Measurements from ENCODE around the gene FLYWCH1. TPM values are rescaled to one million over a fixed set of nuclear protein-coding genes. Genes with fewer than 3 reads are reported as not detected.

Gene FLYWCH1
- 133 and 149 TPM in 2 replicates for total RNA-seq (2014; rRNA removed; shearing (Covaris generic); ENCODE audit: low replicate concordance)

- DNase-seq (ENCODE audit: low read depth) = peak; percentile 97
- in situ Hi-C loops (cut with HindIII; ENCODE audit: low pct_unique_long_range_greater_than_20kb, low sequenced_read_pairs) = no loop called here
These were observed at the start of gene FLYWCH1 for GRCh38 chr16:2911638-2912329. Gene FLYWCH1, plus strand, starts transcription at chr16:2911931. Its CDS starts 17,755 bp downstream, at chr16:2929686.

- in situ Hi-C loops (cut with HindIII; ENCODE audit: low pct_unique_long_range_greater_than_20kb, low sequenced_read_pairs) = no loop called here
- DNase-seq (ENCODE audit: low read depth) = no peak
These were observed 46.1 kb upstream of the FLYWCH1 start for GRCh38 chr16:2865651-2866050.

- in situ Hi-C loops (cut with HindIII; ENCODE audit: low pct_unique_long_range_greater_than_20kb, low sequenced_read_pairs) = no loop called here
- DNase-seq (ENCODE audit: low read depth) = no peak
These were observed 45.3 kb upstream of the FLYWCH1 start for GRCh38 chr16:2866431-2866830.

DNA sequence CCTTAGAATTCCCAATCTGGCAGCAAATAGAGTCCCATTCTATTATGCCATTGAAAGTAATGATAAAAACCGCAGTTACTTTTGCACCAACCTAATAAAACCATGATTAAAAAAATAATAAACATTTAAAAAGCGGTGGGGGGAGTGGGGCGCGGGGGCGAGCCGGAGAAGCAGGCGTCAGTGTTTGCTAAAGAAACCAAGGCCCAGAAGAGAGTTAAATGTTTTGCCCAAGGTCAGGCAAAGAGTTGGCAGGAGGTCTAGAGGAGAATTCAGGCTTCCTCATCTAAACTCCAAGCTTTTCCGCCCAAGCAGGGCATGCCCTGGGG is 44.1 kb upstream of the FLYWCH1 start:
- no peak for DNase-seq (ENCODE audit: low read depth)
- in situ Hi-C loops (cut with HindIII; ENCODE audit: low pct_unique_long_range_greater_than_20kb, low sequenced_read_pairs) = no loop called here

GRCh38 chr16:2867987-2868789 is 43.5 kb upstream of the FLYWCH1 start:
- DNase-seq (ENCODE audit: low read depth) = peak; percentile 98
- in situ Hi-C loops (cut with HindIII; ENCODE audit: low pct_unique_long_range_greater_than_20kb, low sequenced_read_pairs) = no loop called here

DNA sequence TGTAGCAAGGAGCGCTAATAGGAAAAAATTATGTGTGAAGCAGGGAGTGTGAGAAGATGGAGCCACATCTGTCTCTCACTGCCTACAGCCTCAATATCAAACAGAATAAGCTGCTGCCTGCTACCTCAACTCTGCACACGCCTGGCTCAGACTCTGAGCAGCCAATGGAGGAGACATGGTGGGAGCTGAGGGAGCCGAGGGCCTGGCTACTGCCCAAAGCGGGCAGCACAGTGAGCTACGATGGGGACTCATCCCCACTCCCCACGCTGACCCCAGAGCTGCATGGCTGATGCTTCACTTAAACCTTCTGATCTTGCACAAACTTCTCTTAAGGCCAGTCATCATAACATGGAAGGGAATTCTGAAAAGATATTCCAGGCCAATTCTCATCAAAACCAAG is 39.8 kb upstream of the FLYWCH1 start:
- DNase-seq (ENCODE audit: low read depth) = no peak
- in situ Hi-C loops (cut with HindIII; ENCODE audit: low pct_unique_long_range_greater_than_20kb, low sequenced_read_pairs) = no loop called here

- in situ Hi-C loops (cut with HindIII; ENCODE audit: low pct_unique_long_range_greater_than_20kb, low sequenced_read_pairs) = no loop called here
- DNase-seq (ENCODE audit: low read depth) = no peak
These were observed 37.5 kb upstream of the FLYWCH1 start for GRCh38 chr16:2874032-2874911.

DNA sequence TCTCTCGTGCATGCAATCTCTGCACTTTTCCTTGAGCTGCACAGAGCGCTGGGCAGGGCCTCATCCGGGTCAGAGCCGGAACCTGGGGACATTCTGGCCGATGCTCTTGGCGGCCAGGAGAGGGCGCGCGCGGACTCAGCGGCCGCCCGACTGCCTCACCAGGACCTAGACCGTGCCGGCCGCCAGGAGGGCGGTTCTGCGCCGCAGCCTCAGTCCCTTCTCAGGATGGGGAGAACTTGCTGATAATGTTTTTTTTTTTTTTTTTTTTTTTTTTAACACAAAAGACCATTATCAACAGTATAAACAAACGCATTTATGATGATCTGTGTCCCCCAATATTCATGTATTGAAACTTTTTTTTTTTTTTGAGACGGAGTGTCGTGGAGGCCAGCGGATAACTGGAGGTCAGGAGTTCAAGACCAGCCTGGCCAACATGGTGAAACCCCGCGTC is 36.8 kb upstream of the FLYWCH1 start:
- peak; percentile 79 for DNase-seq (ENCODE audit: low read depth)
- in situ Hi-C loops (cut with HindIII; ENCODE audit: low pct_unique_long_range_greater_than_20kb, low sequenced_read_pairs) = no loop called here

DNA sequence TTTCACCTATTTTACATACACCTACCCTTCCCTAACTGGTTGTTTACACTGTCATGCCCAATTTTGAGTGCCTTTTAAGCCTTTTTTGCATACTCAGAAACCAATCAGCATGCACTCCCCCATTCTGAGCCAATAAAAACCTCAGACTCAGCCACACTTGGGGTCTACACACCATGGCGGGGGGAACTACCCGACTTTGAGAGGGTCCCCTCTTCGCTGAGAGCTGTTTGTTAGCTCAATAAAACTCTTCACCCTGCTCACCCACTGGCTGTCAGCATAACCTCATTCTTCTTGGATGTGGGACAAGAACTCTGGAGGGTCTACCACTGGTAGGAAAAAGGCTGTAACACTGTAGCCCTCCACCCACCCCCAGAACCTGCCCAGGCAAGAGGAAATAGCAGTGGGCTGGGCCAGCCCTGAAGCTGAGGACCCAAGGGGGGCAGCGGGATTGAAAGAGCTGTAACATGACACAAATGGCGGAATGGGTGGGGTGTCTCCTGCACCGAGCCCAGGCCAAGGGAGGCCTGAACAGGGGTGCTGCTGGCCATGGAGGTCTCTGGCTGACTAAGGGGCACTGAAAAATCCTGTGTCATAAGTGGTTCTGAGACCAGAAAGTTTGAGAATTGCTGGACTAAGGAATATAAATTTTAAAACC is 31.8 kb upstream of the FLYWCH1 start:
- in situ Hi-C loops (cut with HindIII; ENCODE audit: low pct_unique_long_range_greater_than_20kb, low sequenced_read_pairs) = no loop called here
- DNase-seq (ENCODE audit: low read depth) = peak; percentile 29

- in situ Hi-C loops (cut with HindIII; ENCODE audit: low pct_unique_long_range_greater_than_20kb, low sequenced_read_pairs) = no loop called here
- DNase-seq (ENCODE audit: low read depth) = peak; percentile 30
These were observed 29.7 kb upstream of the FLYWCH1 start for GRCh38 chr16:2881783-2882649.

DNA sequence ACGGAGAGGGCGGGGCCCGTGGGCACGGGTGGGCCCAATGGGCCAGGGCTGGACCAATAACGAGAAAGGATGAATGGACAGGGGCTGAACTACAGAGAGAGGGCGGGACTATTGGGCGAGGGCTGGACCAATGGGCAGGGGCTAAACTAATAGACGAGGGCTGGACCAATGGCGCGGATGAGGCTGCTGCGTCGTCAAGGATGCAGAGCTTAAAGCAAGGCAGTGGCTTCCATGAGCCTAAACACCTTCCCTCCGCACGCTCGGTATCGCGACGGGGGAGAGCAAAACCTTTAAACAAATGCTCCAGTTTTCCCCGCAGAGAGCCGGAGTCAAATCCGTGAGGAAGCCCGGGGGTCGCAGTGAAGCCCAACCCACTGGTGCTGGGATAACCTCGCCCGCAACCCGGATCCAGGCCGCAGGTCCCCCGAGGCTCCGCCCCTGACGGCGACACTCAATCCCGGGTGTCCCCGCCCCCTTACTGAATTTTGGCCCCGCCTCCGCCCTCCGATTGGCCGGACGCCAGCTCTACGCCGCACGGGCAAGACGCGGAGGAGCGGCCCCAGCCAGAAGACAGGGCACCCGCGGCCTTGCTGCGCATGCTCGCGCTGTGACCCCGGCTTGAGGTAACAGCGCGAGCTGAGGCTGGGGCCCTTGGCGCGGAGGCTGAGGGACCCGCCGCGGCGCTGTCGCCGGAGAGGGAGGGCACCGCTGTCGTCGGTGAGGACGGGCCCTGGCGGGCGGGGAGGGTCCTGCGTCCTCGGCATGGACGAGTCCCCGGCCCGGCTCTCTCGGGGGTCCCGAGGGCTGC is 28.9 kb upstream of the FLYWCH1 start, which contains the start of gene FLYWCH2:
Gene FLYWCH2 (plus strand): TSS at position 566 of the 808 bp plus-strand sequence. CDS start 13,235 bp downstream, outside the sequence.
- in situ Hi-C loops (cut with HindIII; ENCODE audit: low pct_unique_long_range_greater_than_20kb, low sequenced_read_pairs) = no loop called here
- peak; percentile 100 for DNase-seq (ENCODE audit: low read depth)

GRCh38 chr16:2883458-2883908 is 28.2 kb upstream of the FLYWCH1 start:
- DNase-seq (ENCODE audit: low read depth) = no peak
- in situ Hi-C loops (cut with HindIII; ENCODE audit: low pct_unique_long_range_greater_than_20kb, low sequenced_read_pairs) = no loop called here

GRCh38 chr16:2884041-2884451 is 27.7 kb upstream of the FLYWCH1 start:
- in situ Hi-C loops (cut with HindIII; ENCODE audit: low pct_unique_long_range_greater_than_20kb, low sequenced_read_pairs) = no loop called here
- peak; percentile 56 for DNase-seq (ENCODE audit: low read depth)

DNA sequence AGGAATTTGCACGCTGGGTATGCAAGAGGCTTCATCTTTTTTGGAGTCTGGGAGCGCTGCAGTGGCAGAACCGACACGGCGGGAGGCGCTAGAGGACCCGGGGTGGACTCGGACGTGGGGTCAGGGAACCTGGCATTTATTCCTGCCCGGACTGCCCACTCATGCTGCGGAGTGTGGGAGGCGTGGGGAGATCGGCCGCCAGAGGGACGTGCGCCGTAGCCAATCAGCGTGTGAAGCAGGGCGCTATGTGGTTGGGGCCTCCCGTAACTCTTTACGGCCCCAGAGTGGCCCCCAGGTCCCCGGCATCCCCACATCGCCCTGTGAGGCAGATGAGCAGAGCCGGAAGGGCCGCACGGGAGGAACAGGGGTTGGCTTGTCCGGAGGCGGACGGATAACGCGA is 17.5 kb upstream of the FLYWCH1 start:
- DNase-seq (ENCODE audit: low read depth) = no peak
- in situ Hi-C loops (cut with HindIII; ENCODE audit: low pct_unique_long_range_greater_than_20kb, low sequenced_read_pairs) = no loop called here

GRCh38 chr16:2895813-2896212 is 15.9 kb upstream of the FLYWCH1 start:
- in situ Hi-C loops (cut with HindIII; ENCODE audit: low pct_unique_long_range_greater_than_20kb, low sequenced_read_pairs) = no loop called here
- DNase-seq (ENCODE audit: low read depth) = peak; percentile 52

- in situ Hi-C loops (cut with HindIII; ENCODE audit: low pct_unique_long_range_greater_than_20kb, low sequenced_read_pairs) = no loop called here
- DNase-seq (ENCODE audit: low read depth) = no peak
These were observed 15.2 kb upstream of the FLYWCH1 start for GRCh38 chr16:2896480-2897010.
